Limb (tissue), 2 donors: Measurements from ENCODE around the gene NRSN2.

Experiments
- DNase-seq, 2 donors: peaks; one replicate each; pipeline ENCODE4 v3.0.0-alpha.2; 2016; ENCODE audit errors: extremely low spot score in 2 of 2

The NRSN2 gene

DNA sequence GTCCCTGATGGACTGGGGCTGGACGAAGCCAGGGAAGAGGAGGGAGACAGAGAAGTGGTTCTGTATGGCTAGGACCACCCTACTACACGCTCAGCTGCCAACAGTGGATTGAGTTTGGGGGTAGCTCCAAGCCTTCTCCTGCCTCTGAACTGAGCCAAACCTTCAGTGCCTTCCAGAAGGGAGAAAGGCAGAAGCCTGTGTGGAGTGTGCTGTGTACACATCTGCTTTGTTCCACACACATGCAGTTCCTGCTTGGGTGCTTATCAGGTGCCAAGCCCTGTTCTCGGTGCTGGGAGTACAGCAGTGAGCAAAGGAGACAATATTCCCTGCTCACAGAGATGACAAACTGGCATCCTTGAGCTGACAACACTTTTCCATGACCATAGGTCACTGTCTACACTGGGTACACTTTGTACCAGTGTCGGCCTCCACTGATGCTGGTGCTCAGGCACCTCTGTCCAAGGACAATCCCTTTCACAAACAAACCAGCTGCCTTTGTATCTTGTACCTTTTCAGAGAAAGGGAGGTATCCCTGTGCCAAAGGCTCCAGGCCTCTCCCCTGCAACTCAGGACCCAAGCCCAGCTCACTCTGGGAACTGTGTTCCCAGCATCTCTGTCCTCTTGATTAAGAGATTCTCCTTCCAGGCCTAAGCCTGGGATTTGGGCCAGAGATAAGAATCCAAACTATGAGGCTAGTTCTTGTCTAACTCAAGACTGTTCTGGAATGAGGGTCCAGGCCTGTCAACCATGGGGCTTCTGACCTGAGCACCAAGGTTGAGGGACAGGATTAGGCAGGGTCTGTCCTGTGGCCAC, 49.9 kb downstream of the NRSN2 start:
- no peak for DNase-seq

DNA sequence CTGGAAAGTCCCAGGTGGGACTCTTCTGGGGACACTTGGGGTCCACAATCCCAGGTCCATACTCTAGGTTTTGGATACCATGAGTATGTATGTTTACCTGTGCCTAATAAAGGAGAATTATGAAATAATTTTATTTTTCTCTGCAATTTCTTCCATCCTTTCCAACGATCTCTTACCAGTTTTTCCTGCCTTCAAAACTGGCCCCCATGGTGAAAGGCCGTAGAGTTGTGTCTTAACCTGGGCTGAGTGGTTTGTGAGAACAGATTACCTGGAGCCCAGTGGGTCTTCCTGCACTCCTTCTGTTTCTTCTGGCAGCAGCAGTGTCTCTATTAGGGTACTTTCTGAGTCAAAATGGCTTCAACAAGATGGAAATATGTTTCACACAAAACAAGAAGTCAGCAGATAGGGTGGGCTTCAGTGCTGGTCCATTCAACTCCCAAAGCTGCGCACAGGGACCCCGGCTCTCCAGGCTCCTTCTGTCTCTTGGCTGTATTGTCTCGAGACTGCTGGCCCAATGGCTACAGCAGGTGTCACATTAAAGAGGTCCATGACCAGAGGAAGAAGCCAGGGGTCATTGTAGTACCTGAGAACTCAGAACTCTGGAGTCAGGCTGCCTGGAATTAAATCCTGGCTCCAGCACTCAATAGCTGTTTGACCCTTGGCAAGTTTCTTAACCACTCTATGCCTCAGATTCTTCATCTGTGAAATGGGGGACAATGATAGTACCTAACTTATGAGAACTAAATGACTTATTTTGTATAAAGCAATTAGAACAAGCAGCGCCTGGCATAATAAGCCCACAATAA, 50.7 kb downstream of the NRSN2 start:
- DNase-seq: no peak

DNA sequence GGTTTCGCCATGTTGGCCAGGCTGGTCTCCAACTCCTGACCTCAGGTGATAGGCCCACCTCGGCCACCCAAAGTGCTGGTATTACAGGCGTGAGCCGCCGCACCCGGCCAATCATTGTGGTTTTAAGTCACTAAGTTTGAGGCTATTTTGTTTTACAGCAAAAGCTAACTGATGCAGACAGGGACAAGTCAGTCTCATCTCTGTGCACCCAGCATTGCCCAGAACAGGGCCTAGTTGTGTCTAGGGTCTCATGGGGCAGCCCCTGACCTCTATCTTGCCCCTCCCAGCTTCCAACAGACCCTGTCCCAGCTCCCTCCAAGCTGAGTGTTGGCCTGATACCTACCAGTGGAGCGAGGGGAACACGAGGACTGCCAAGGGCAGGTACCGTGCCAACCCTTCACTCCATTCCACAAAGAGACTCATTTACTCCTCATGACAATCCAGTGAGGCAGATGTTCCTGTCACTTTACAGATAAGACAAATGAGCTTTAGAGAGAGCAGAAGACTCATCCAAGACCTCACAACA, 52.3 kb downstream of the NRSN2 start:
- no peak for DNase-seq

DNA sequence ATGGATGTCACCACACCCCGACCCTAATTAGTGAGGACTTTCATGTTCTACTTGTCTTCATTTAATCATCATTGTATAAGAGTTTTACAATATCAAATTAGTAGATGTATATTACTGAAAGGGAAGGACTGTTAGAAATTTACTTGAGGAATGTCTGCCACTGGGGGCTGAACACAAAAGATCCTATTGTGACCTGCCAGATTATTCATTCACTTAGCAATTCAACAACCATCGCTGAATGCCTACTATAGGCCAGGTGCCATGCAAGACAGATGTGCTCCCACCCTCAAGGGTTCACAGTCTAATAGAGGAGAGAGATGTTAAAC, 53.2 kb downstream of the NRSN2 start:
- DNase-seq: no peak

DNA sequence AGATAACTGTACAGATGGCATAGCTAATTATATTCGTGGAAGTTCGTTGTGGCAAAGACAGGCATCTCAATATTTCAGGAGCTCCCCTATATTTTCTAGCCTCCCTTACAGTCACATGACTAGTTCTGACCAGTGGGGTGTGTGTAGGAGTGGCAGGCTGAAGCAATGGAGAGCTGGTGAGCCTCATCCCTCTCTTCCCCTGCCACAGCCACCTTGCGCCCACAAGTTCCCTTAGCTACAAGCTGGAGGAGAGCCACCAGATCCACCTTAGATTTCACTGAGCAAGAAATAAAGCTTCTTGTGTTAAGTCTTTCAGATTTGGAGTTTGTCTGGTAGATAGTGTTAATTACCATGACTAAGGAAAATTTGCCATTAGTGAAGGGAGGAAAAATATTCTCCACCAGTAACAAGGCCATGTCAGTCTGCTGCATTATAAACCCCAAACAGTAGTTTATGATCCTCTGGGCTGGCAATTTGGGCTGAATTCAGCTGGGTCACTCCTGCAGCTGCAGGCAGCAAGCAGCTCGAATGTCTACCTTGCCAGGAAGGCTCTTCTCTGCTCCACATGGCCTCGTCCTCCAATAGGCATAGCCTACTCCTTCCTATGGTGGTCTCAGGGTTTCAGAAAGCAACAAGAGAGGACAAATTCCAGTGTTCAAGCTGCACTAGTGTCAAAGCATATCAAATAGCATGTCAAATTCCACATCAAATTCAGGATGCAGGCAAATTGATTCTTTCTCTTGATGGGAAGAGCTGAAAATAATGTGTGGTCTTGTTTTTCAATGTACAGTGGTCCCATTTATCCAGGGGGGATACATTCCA, 53.8 kb downstream of the NRSN2 start:
- no peak for DNase-seq

DNA sequence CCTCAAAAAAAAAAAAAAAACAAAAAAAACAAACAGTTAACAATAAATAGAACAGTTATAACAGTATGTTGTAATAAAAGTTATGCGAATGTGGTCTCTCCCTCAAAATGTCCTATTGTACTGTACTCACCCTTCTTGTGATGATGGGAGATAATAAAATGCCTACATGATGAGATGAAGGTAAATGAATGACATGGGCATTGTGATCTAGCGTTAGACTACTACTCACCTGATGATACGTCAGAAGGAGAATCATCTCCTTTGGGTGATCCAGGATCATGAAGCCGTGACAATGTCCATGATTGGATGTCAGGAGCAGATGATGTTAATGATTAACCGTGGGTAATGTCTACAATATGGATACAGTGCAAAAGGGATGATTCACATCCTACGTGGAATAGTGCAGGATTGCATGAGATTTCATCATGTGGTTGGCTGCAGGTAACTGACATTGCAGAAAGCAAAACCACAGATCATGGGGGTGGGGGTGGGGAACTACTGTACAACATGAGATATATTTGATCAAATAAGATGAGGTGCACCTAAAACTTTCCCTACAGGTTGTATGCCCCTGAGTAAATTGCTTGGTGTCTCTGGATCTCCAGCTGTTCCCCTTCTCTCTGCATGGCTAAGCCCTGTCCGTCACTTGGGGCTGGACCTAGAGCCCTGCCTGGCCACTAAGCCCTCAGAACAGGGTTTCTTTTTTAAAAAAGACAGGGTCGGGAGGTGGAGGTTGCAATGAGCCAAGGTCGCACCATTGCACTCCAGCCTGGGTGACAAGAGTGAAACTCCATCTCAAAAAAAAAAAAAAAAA, 55.0 kb downstream of the NRSN2 start:
- no peak for DNase-seq

DNA sequence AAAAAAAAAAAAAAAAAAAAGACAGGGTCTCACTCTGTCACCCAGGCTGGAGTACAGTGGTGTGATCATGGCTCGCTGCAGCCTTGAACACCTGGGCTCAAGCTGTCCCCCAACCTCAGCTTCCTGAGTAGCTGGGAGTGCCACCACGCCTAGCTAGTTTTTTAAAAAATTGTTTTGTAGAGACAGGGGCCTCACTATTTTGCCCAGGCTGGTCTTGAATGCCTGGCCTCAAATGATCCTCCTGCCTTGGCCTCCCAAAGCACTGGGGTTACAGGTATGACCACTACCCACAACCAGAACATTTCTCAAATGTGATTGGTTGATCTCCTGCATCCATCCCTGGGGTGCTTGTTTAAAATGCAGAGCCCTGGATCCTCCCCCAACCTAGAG, 55.6 kb downstream of the NRSN2 start:
- no peak for DNase-seq

DNA sequence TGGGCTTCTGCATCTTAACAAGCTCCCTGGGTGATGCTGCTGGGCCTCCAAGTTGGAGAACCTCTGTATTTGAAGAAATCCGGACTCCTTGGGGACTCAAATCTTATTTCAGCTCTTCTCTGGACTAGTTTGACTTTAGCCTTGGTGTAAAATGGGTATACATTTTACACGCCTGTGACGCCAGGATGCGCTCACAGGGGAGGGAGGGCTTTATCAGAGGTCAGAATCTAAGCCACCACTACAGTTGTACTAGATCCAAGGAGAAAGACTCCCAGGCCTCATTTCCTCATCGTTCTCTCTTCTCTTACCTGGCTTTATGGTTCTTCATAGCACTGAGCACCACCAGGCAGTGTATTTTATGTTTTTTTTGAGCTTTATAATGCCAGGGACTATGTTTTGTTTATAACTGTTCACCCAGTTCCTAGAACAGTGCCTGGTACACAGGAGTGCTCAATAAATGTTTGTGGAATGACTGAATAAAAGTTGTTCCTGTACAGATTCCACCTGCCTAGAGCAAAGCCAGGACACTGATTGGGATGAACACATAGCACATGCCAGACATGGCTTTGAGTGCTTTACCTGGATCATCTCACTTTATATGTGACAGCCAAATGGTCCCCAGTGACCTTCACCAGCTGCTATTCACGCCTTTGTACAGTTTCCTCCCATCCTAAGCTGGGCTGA, 56.1 kb downstream of the NRSN2 start:
- DNase-seq: no peak

DNA sequence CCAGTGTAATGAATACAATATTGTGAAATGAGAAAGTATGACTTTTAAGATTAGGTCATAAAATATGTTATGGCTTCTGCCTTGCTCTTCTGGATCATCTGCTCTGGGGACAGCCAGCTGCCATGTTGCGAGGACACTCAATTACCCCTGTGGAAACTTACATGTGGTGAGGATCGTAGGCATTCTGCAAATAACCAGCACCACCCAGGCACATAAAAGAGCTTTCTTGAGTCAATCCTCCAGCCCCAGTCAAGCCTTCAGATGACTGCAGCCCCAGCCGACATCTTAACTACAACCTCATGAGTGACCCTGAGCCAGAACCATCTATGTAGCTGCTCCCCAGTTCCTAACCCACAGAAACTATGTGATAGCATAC, 56.7 kb downstream of the NRSN2 start:
- no peak for DNase-seq

DNA sequence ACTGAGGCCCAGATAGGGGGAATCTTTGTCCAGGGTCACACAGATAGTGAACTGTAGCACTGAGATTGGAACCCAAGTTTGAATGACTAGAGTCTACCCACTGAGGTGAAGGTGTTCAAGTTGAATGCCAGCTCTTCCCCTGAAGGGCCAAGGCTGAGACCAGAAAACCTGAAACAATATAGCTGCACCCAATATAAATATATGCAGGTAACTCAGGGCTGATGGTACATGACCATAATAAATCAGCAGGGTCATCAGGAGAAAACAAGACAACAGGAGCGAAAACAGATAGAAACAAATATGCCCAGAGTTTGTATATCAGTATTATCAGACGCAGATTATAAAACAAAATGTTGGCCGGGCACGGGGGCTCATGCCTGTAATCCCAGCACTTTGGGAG, 57.2 kb downstream of the NRSN2 start:
- no peak for DNase-seq
